Gastrocnemius medialis (tissue), 4 donors: ENCODE measurements around the gene SPPL2A.

Experiments used
- CTCF ChIP-seq, 5 experiments: fragments of 450-650 bp in 3 of 5; fragments of 200-600 bp in 2 of 5; sonication (generic) in 2 of 5; IDR thresholded peaks in 4 of 5; conservative IDR thresholded peaks in 1 of 5; 1 replicate in 4 of 5; 2 replicates in 1 of 5; pipeline ENCODE4 v1.5.1; 2016 to 2019; ENCODE audit warnings: antibody characterized with exemption in 5 of 5, mild to moderate bottlenecking in 3 of 5, moderate library complexity in 3 of 5
- POLR2A ChIP-seq, 2 donors: fragments of 450-650 bp; IDR thresholded peaks; one replicate each; pipeline ENCODE4 v1.6.1; 2017; ENCODE audit warnings: antibody characterized with exemption in 2 of 2, mild to moderate bottlenecking in 2 of 2, moderate library complexity in 2 of 2

GRCh38 chr15:50653156-50653743 lies 112.3 kb downstream of the SPPL2A start:
- TF ChIP-seq CTCF (IDR thresholded peaks at IDR 0.05 in 4 of 5, conservative IDR thresholded peaks at IDR 0.05 in 1 of 5) (no peak), POLR2A (IDR thresholded peaks at IDR 0.05) (no peak)
